GM23248 (cell line): Measurements from ENCODE around the gene EEA1.
"Not testable (repeated sequence)": the region's sequence is repeated elsewhere in the genome, so short reads cannot be mapped to it uniquely, and the experiment has no call there.

Experiments
- EZH2 ChIP-seq: fragments of 200-600 bp; sonication (generic); IDR thresholded peaks from 2 replicates; pipeline ENCODE4 v1.6.1; 2018; ENCODE audit warnings: antibody characterized with exemption, mild to moderate bottlenecking; ENCODE audit not compliant: insufficient read depth, poor library complexity, severe bottlenecking
- EZH2phosphoT487 ChIP-seq: fragments of 200-600 bp; sonication (generic); IDR thresholded peaks from 2 replicates; pipeline ENCODE4 v1.6.1; 2018; ENCODE audit warnings: antibody characterized with exemption, moderate library complexity, mild to moderate bottlenecking, low read depth; ENCODE audit not compliant: insufficient read depth

- TF ChIP-seq EZH2, EZH2phosphoT487: not testable (repeated sequence)
Observed at GRCh38 chr12:92964378-92964777, 35.3 kb upstream of the EEA1 start.
